Ishikawa (cell line): ENCODE measurements around the gene MAP3K9.
A peak's percentile ranks its signal among the peaks of the same experiment; 100 is the strongest.

Experiments
- CEBPB ChIP-seq: IDR thresholded peaks from 2 replicates; pipeline ENCODE4 v1.6.1; 2012
- CREB1 ChIP-seq: IDR thresholded peaks from 2 replicates; pipeline ENCODE4 v1.6.1; 2012; ENCODE audit warnings: low read depth
- EGR1 ChIP-seq: IDR thresholded peaks from 2 replicates; pipeline ENCODE4 v1.6.1; 2012
- EP300 ChIP-seq: IDR thresholded peaks from 2 replicates; pipeline ENCODE4 v1.6.1; 2012; ENCODE audit warnings: borderline replicate concordance
- FOXM1 ChIP-seq: IDR thresholded peaks from 2 replicates; pipeline ENCODE4 v1.6.1; 2012; ENCODE audit warnings: low read depth, borderline replicate concordance
- MAX ChIP-seq: IDR thresholded peaks from 2 replicates; pipeline ENCODE4 v1.6.1; 2012
- NFIC ChIP-seq: IDR thresholded peaks from 2 replicates; pipeline ENCODE4 v1.6.1; 2012
- RAD21 ChIP-seq: IDR thresholded peaks from 2 replicates; pipeline ENCODE4 v1.6.1; 2012; ENCODE audit warnings: low read depth
- REST ChIP-seq: IDR thresholded peaks from 2 replicates; pipeline ENCODE4 v1.6.1; 2012; ENCODE audit warnings: low read depth, mild to moderate bottlenecking
- TAF1 ChIP-seq: IDR thresholded peaks from 2 replicates; pipeline ENCODE4 v1.6.1; 2012; ENCODE audit warnings: low read depth, mild to moderate bottlenecking
- TCF12 ChIP-seq: IDR thresholded peaks from 2 replicates; pipeline ENCODE4 v1.6.1; 2012; ENCODE audit warnings: low read depth
- TEAD4 ChIP-seq: IDR thresholded peaks from 2 replicates; pipeline ENCODE4 v1.6.1; 2012
- USF1 ChIP-seq: IDR thresholded peaks from 2 replicates; pipeline ENCODE4 v1.6.1; 2012
- YY1 ChIP-seq: IDR thresholded peaks from 2 replicates; pipeline ENCODE4 v1.6.1; 2012; ENCODE audit warnings: low read depth
- ZBTB7A ChIP-seq: IDR thresholded peaks from 2 replicates; pipeline ENCODE4 v1.6.1; 2012; ENCODE audit warnings: low read depth

Gene MAP3K9

GRCh38 chr14:70755655-70756054 lies 53.7 kb downstream of the MAP3K9 start:
- no peak; the same call in 1 of the 2 replicates for TF ChIP-seq USF1
- TF ChIP-seq CREB1: no peak
- no peak for TF ChIP-seq FOXM1
- no peak for TF ChIP-seq EGR1
- no peak for TF ChIP-seq EP300
- no peak for TF ChIP-seq REST
- no peak for TF ChIP-seq TEAD4
- TF ChIP-seq MAX: no peak
- no peak for TF ChIP-seq ZBTB7A
- TF ChIP-seq CEBPB: no peak

- TF ChIP-seq YY1 (no peak), MAX (peak; percentile 85), TCF12 (peak; percentile 95), USF1 (peak; percentile 16; the same call in 1 of the 2 replicates), TAF1 (no peak), REST (no peak), RAD21 (peak; percentile 8; the same call in 1 of the 2 replicates), EP300 (peak; percentile 92), TEAD4 (peak; percentile 99), NFIC (peak; percentile 99), CEBPB (0 out of 2 replicates have a peak, but pooled peaks have one; percentile 37), CREB1 (no peak), FOXM1 (peak; percentile 75; the same call in 1 of the 2 replicates), ZBTB7A (peak; percentile 42; the same call in 1 of the 2 replicates)
Measured at GRCh38 chr14:70754991-70755390, 54.3 kb downstream of the MAP3K9 start.

- TF ChIP-seq CREB1 (no peak), EP300 (no peak), REST (peak; percentile 27; the same call in 1 of the 2 replicates)
Measured at GRCh38 chr14:70753518-70753953, 55.8 kb downstream of the MAP3K9 start.

GRCh38 chr14:70748422-70748821 lies 60.9 kb downstream of the MAP3K9 start:
- no peak for TF ChIP-seq ZBTB7A
- TF ChIP-seq NFIC: peak; percentile 76
- no peak for TF ChIP-seq REST
- no peak for TF ChIP-seq CEBPB
- TF ChIP-seq EP300: peak; percentile 28; the same call in 1 of the 2 replicates
- no peak for TF ChIP-seq FOXM1
- no peak for TF ChIP-seq MAX
- TF ChIP-seq RAD21: no peak
- peak; percentile 74 for TF ChIP-seq TEAD4
